Smooth muscle cell (in vitro differentiated cells): ENCODE data around the gene FER. TPM values are rescaled to one million over a fixed set of nuclear protein-coding genes. Genes with fewer than 3 reads are reported as not detected.

Experiments used
- DNase-seq: peaks from one replicate; lab custom pipeline; 2025; ENCODE audit not compliant: unreplicated experiment; lab: John Stamatoyannopoulos, UW
- H2AFZ ChIP-seq: fragments of 200-600 bp; sonication (generic); 2 replicates; pipeline ENCODE4 v1.6.0; 2016; ENCODE audit warnings: antibody characterized with exemption, low read depth, mild to moderate bottlenecking
- H3F3A ChIP-seq: fragments of 200-600 bp; sonication (generic); 2 replicates; pipeline ENCODE4 v1.6.0; 2017; ENCODE audit warnings: antibody characterized with exemption, low read depth
- H3K27ac ChIP-seq: fragments of 200-600 bp; sonication (generic); 2 replicates; pipeline ENCODE4 v1.5.1; 2016; ENCODE audit warnings: low read depth, mild to moderate bottlenecking
- H3K27me3 ChIP-seq: fragments of 200-600 bp; sonication (generic); 2 replicates; pipeline ENCODE4 v1.6.1; 2016; ENCODE audit warnings: low read depth, mild to moderate bottlenecking
- H3K36me3 ChIP-seq: fragments of 200-600 bp; sonication (generic); 2 replicates; pipeline ENCODE4 v1.5.1; 2016; ENCODE audit warnings: low read depth
- H3K4me1 ChIP-seq: fragments of 200-600 bp; sonication (generic); 2 replicates; pipeline ENCODE4 v1.5.1; 2016; ENCODE audit warnings: low read depth
- H3K4me2 ChIP-seq: fragments of 200-600 bp; sonication (generic); 2 replicates; pipeline ENCODE4 v1.6.0; 2016; ENCODE audit warnings: mild to moderate bottlenecking
- H3K4me3 ChIP-seq: fragments of 200-600 bp; sonication (generic); 2 replicates; pipeline ENCODE4 v1.5.1; 2016; ENCODE audit warnings: mild to moderate bottlenecking
- H3K79me2 ChIP-seq: fragments of 200-600 bp; sonication (generic); 2 replicates; pipeline ENCODE4 v1.6.0; 2016; ENCODE audit warnings: low read depth, mild to moderate bottlenecking
- H3K9ac ChIP-seq: fragments of 200-600 bp; sonication (generic); 2 replicates; pipeline ENCODE4 v1.6.0; 2016; ENCODE audit warnings: low read depth
- H3K9me3 ChIP-seq: fragments of 200-600 bp; sonication (generic); replicated peaks from 2 replicates; pipeline ENCODE4 v1.5.1; 2016; ENCODE audit warnings: low read depth
- H4K20me1 ChIP-seq: fragments of 200-600 bp; sonication (generic); 2 replicates; pipeline ENCODE4 v1.6.0; 2016; ENCODE audit warnings: low read depth
- WGBS: methylation state at CpG from one replicate; pipeline ENCODE4 v1.1.7; 2016; ENCODE audit warnings: low lambda C conversion rate; 5-methylcytosine and 5-hydroxymethylcytosine counted together
- polyA plus RNA-seq: library from polyadenylated mRNA; unstranded; fragments of >200 nt; fragmentation: Nextera tagmentation; extraction: Ambion mirVana; gene quantifications from 2 replicates; pipeline ENCODE4 v1.2.1, GENCODE V29; 2016
- total RNA-seq: library from RNA; depleted of rRNA; stranded (reverse); fragments of >200 nt; gene quantifications from 2 replicates; pipeline ENCODE4 v1.2.3, GENCODE V29; 2014
- TF ChIP-seq, protein P1 (sequence below): fragments of 200-600 bp; sonication (generic); IDR thresholded peaks from 2 replicates; pipeline ENCODE4 v1.5.1; 2017; ENCODE audit warnings: borderline replicate concordance, mild to moderate bottlenecking, antibody characterized with exemption; ENCODE audit not compliant: insufficient read depth, poor library complexity, severe bottlenecking

FER gene
- total and polyA plus RNA-seq, 2 experiments from 2014 or later = 15.6 to 16.4 TPM

DNA sequence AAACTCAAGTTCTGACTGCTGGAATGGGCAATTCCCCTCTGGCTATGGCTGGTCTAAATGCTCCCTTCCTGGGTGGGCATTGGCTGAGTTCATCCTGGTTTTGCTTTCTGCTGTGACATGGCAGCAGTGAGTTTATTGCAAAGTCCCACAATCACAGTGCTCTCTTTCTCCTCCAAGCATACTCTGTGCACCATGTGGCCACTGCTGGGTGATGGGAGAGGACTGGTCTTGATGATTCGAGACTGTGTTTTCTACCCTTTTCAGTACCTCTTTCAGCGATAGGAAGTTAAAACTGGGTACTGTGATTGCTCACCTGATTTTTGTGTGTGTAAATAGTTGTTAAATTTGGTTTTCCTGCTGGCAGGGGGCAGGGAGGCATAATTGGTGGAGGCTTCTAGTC, 49.7 kb downstream of the FER start:
- WGBS = 97% methylated on average over 2 of the region's 2 CpGs
- Histone ChIP-seq H3K27me3 (no peaks in the 10 kb centered on the region), H2AFZ (no peak overlapping the region), H3K9ac (no peak overlapping the region), H3K27ac (no peak overlapping the region), H4K20me1 (no peaks in the 10 kb centered on the region), H3K9me3 (no peaks in the 10 kb centered on the region), H3F3A (no peaks in the 10 kb centered on the region), H3K79me2 (peaks cover 37% of the 10 kb centered on the region), H3K4me2 (no peak overlapping the region), H3K4me3 (no peak overlapping the region), H3K4me1 (no peaks in the 10 kb centered on the region), H3K36me3 (peaks cover under 1% of the 10 kb centered on the region)
- TF ChIP-seq, protein P1, sequence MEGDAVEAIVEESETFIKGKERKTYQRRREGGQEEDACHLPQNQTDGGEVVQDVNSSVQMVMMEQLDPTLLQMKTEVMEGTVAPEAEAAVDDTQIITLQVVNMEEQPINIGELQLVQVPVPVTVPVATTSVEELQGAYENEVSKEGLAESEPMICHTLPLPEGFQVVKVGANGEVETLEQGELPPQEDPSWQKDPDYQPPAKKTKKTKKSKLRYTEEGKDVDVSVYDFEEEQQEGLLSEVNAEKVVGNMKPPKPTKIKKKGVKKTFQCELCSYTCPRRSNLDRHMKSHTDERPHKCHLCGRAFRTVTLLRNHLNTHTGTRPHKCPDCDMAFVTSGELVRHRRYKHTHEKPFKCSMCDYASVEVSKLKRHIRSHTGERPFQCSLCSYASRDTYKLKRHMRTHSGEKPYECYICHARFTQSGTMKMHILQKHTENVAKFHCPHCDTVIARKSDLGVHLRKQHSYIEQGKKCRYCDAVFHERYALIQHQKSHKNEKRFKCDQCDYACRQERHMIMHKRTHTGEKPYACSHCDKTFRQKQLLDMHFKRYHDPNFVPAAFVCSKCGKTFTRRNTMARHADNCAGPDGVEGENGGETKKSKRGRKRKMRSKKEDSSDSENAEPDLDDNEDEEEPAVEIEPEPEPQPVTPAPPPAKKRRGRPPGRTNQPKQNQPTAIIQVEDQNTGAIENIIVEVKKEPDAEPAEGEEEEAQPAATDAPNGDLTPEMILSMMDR = no peak
- no peak for DNase-seq

DNA sequence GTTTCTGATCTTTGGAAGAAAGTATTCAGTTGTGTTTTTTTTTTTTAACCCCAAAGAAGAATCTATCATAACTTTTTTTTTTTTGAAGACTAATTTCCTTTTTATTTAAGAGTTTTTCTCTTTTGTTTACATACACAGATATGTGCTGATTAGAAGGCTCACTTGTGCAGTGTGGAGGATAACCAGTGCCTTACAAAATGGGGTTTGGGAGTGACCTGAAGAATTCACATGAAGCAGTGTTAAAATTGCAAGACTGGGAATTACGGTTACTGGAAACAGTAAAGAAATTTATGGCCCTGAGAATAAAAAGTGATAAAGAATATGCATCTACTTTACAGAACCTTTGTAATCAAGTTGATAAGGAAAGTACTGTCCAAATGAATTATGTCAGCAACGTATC, 50.3 kb downstream of the FER start:
- H3F3A ChIP-seq = no peaks in the 10 kb centered on the region
- DNase-seq = no peak
- H3K4me2 ChIP-seq = no peak overlapping the region
- H3K9me3 ChIP-seq = peaks cover 2% of the 10 kb centered on the region
- peaks cover 39% of the 10 kb centered on the region for H3K79me2 ChIP-seq
- no peak overlapping the region for H3K27ac ChIP-seq
- H3K36me3 ChIP-seq = peaks cover 6% of the 10 kb centered on the region
- TF ChIP-seq, protein P1 = no peak
- no peaks in the 10 kb centered on the region for H3K4me1 ChIP-seq
- H2AFZ ChIP-seq = no peak overlapping the region
- 69% methylated on average over 2 of the region's 2 CpGs for WGBS
- H4K20me1 ChIP-seq = no peaks in the 10 kb centered on the region
- H3K4me3 ChIP-seq = no peak overlapping the region
- H3K9ac ChIP-seq = no peak overlapping the region
- no peaks in the 10 kb centered on the region for H3K27me3 ChIP-seq

DNA sequence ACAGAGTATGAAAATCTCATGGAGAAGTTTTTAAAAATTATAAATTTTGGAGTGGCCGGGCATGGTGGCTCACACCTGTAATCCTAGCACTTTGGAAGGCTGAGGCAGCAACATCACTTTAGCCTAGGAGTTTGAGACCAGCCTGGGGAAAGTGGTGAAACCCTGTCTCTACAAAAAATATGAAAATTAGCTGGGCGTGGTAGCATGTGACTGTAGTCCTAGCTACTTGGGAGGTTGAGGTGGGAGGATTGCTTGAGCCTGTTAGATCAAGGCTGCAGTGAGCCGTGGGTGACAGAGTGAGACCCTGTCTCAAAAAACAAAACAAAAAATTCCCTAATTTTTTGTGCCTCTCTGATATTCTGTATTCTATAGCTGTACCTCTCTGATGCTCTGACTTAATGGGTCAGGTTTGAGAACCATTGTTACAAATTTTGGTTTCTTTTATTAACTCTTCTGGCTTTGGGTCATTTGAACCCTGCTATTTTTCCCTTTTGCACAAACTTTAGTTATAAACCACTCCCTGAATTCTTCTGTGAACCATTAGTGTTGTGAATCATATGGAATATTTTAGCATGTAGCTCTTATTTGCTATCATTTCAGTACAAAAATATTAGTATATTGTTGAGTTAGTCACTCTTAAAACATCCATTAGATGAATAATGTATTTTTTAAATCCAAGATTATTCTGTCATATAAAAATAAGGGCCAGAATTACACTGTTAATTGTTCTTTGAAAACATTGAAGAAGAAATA, 51.0 kb downstream of the FER start:
- Histone ChIP-seq H3K79me2 (peaks cover 40% of the 10 kb centered on the region), H3K4me1 (no peaks in the 10 kb centered on the region), H3K9me3 (peaks cover 9% of the 10 kb centered on the region), H3K36me3 (peaks cover 13% of the 10 kb centered on the region), H4K20me1 (no peaks in the 10 kb centered on the region), H2AFZ (no peak overlapping the region), H3K27ac (no peak overlapping the region), H3F3A (no peaks in the 10 kb centered on the region), H3K27me3 (no peaks in the 10 kb centered on the region), H3K9ac (no peak overlapping the region), H3K4me3 (no peak overlapping the region), H3K4me2 (no peak overlapping the region)
- DNase-seq = no peak
- TF ChIP-seq, protein P1 = no peak
- WGBS = 97% methylated on average over 3 of the region's 3 CpGs

DNA sequence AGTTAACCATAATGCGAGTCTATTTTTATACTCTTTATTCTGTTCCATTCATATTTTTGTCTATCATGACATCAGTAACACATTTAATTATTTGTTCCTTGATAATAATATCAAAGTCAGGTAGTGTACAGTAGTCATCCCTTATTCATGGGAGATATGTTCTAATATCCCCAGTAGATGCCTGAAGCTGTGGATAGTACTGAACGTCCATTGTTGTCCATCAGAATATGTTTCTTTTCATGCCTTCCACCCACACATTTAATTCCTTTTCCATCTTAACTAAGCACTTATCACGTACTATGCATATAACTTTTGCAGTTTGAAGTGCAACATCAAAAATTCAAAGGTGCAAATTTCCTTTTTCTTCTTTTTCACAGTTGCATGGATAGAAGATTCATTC, 53.6 kb downstream of the FER start:
- Histone ChIP-seq H3K9me3 (peaks cover 16% of the 10 kb centered on the region), H3K36me3 (peaks cover 19% of the 10 kb centered on the region), H3K27me3 (no peaks in the 10 kb centered on the region), H3K9ac (peak overlapping the region; percentile 9), H4K20me1 (no peaks in the 10 kb centered on the region), H3K27ac (peak overlapping the region; percentile 78), H3K4me1 (no peaks in the 10 kb centered on the region), H3F3A (no peaks in the 10 kb centered on the region), H3K4me2 (peak overlapping the region; percentile 35), H3K79me2 (peaks cover 44% of the 10 kb centered on the region), H3K4me3 (no peak overlapping the region), H2AFZ (no peak overlapping the region)
- no peak for DNase-seq
- 92% methylated on average over 3 of the region's 3 CpGs for WGBS
- TF ChIP-seq, protein P1 = no peak
